NCI-H345 treated with DMSO at 0.1 percent for 48 hours (cell line): ENCODE results near the gene RRP1B.
"Not testable (repeated sequence)": the region's sequence is repeated elsewhere in the genome, so short reads cannot be mapped to it uniquely, and the experiment has no call there.

Source experiments
- DNase-seq: peaks from one replicate; lab custom pipeline; 2025; ENCODE audit not compliant: unreplicated experiment; lab: John Stamatoyannopoulos, UW

The RRP1B gene

GRCh38 chr21:43639470-43640353 is 19.6 kb upstream of the RRP1B start:
- DNase-seq: no peak

DNA sequence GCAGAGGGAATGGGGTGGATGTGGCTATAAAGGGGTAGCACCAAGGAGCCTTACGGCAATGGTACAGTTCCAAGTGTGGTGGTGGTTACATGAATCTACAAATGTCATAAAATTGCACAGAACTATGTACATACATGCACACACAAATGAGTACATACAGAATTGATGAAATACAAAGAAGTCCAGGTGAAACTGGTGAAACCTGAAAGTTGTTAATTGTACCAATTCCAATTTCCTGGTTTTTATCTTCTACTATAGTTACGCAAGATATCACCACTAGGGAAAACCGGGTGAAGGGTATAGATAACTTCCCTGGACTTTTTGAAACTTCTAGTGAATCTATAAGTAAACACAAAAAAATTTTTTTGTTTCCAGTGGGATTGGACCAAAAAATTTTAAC is 19.0 kb upstream of the RRP1B start:
- no peak for DNase-seq

DNA sequence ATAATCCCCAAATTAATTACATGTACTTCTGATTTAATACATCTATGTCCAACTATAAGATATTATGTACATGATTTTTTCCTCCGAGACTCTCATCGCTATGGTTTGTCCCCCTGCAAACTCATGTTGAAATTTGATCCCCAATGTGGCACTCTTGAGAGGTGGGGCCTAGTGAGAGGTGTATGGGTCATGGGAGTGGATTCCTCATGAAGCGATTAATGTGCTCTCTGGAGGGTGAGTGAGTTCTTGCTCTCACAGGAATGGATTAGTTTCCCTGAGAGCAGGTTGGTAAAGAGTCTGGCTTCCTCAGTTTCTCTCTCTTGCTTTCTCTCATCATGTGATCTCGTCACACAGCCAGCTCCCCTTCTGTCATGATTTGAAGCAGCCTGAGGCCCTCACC is 16.2 kb upstream of the RRP1B start:
- DNase-seq: no peak

DNA sequence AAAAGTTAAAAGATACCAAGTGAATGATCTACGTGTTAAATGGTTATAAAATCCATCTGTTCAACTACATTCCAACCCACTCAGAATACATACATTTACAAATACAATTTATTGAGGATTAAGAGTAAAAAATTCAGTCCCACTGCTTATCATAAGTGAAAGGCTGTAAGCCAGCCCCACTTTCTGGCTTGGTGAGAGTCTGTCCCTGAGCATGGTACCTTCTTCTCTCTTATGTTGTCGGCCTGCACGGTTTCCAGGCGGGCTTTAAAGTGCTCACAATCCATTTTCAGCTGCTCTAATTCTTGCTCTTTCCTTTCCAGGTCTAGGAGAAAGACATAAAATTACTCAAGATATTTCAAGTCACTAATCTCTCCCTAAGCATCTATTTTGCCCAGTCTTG is 15.3 kb upstream of the RRP1B start:
- DNase-seq: no peak

DNA sequence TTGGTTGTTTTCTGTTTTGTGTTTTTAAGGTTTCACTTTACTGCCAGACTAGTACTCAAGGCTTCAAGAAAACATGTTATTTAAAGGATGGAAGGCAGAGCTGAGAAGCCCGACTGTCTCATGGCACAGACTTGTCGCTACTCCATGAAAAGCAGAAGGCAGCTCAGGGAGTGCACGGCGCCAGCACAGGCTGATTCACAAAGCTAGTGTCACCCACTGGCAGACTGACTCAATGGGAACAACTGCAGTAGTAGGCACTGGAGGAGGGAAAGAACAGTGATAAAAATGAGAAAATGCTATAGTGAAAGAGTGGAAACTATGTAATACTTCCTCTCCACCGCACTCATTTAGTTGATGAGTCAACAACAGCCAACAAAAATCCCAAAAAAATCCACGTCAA is 14.8 kb upstream of the RRP1B start:
- DNase-seq: no peak

GRCh38 chr21:43645136-43645891 is 14.0 kb upstream of the RRP1B start:
- no peak for DNase-seq

GRCh38 chr21:43645976-43646375 is 13.4 kb upstream of the RRP1B start:
- no peak for DNase-seq

- DNase-seq: peak; percentile 94
Measured at GRCh38 chr21:43646550-43647260, 12.7 kb upstream of the RRP1B start.

GRCh38 chr21:43648171-43648570 is 11.2 kb upstream of the RRP1B start:
- DNase-seq: no peak

DNA sequence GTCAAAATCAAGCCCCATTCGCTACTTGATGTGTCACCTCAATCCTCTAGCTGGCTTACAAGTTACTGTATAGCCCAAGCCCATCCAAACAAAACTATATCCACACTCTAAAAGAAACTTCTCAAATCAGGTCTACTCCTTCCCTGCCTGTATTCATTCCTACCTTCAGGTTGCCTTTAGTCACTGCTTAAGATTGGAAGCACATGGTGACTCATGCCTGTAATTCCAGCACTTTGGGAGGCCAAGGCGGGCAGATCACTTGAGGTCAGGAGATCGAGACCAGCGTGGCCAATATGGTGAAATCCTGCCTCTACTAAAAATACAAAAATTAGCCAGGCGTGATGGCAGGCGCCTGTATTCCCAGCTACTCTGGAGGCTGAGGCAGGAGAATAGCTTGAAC is 7.4 kb upstream of the RRP1B start:
- not testable (repeated sequence) for DNase-seq

- no peak for DNase-seq
Measured at GRCh38 chr21:43652616-43653015, 6.7 kb upstream of the RRP1B start.

DNA sequence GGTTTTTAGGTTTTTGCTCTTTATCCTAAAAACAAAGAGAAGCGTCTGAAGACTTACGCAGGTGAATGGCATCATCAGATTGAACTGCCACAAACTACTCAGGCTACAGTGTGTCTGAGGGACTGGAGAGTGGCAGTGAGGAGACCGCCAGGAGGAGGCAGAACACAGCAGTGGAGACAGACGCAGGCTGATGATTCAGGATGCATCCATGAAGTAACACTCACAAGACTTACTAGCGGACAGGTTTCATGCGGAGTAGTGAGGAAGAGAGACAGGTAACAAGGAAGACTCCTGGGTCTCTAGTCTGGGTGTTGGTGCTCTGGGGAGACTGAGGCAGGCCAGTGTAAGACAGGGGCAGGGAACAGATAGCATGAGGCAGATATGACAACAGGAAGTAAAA is 5.7 kb upstream of the RRP1B start:
- DNase-seq: no peak

GRCh38 chr21:43654806-43655489 is 4.4 kb upstream of the RRP1B start:
- no peak for DNase-seq

- no peak for DNase-seq
Measured at GRCh38 chr21:43657355-43658087, 1.8 kb upstream of the RRP1B start.

GRCh38 chr21:43658088-43658741 is 1.1 kb upstream of the RRP1B start:
- DNase-seq: no peak

DNA sequence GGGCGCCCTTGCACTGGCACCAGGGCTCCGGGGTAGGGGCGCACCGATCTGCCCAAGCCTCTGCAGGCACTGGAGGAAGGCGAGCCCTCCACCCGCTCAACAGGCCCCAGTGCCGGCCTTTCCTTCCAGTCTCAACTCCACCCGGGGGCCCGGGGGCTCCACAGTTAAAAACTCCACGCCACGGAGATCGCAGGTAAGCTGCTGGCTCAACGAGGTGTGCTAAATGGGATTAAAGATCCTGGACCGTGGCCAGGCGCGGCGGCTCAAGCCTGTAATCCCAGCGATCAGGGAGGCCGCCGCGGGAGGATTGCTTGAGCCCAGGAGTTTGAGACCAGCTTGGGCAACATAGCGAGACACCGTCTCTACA is 608 bp upstream of the RRP1B start:
- no peak for DNase-seq

DNA sequence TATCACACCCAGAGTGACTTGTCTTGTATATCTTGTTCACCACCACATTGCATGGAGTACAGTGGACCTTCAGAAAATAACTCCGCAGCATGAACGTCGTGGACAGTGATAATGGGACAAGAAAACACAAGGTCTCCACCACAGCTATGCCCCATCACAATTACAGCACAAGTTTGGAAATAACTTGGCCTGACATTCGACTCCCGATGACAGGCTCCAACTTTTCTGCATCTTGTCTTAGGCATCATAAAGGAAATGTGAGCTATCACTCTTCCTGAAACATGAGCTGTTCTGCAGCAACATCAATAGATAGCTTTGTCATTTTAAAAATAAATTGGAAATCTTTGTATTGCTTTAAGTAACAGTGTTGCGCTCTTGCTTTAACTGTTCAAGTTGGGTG is 2.9 kb downstream of the RRP1B start:
- no peak for DNase-seq

DNA sequence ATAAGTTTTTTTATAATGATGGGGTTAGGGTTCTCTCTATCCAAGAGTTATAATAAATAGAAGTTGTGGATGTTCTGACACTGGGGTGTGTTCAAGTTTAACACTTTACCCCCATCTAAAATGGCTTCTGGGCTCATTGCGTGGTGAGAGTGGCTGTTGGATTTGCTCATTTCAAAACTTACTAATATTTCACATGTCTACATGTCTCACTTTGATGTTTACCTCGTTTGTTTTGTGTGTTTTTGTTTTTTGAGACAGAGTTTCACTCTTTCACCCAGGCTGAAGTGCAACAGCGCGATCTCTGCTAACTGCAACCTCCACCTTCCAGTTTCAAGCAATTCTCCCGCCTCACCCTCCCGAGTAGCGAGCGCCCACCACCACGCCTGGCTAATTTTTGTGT is 3.7 kb downstream of the RRP1B start:
- no peak for DNase-seq

- DNase-seq: no peak
Measured at GRCh38 chr21:43664358-43664757, 5.0 kb downstream of the RRP1B start.

DNA sequence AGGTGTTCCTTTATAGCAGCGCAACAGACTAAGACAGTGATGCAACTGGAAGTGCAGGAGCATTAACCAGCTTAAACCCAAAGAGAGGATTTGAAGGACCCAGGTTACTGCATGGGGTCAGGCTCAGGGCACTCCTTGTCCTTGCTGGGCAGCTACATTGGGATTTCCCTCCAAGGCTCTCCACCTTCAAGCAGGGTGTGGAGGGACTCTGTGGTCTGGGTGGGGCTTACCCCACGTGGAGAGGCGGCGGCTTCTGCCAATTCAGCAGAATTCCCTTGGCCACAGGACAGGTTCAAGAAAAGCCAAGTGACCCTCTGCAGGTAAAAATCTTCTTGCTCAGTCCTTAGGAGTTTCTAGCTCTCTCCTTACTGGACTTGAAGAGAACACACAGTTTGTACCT is 6.5 kb downstream of the RRP1B start:
- DNase-seq: no peak
